G401 (cell line): ENCODE data around the gene ARHGDIA. TPM values are rescaled to one million over a fixed set of nuclear protein-coding genes. Genes with fewer than 3 reads are reported as not detected.
"Not testable (repeated sequence)": the region's sequence is repeated elsewhere in the genome, so short reads cannot be mapped to it uniquely, and the experiment has no call there.

Experiments
- DNase-seq: peaks from one replicate; pipeline ENCODE4 v3.0.0-alpha.2; 2015; ENCODE audit warnings: low spot score
- in situ Hi-C: cut with HindIII; loops from 2 replicates; pipeline ENCODE4 v1.10.0; 2016; ENCODE audit warnings: low sequenced_read_pairs, mixed read lengths
- total RNA-seq: library from RNA; depleted of rRNA; stranded (reverse); fragments of >200 nt; shearing (Covaris generic); gene quantifications from 2 replicates; pipeline ENCODE4 v1.2.3, GENCODE V29; 2014

ARHGDIA gene
- total RNA-seq, 1 experiment from 2014 or later, result 209 TPM

GRCh38 chr17:81849457-81849856 is 21.7 kb downstream of the ARHGDIA start:
- in situ Hi-C loops, result no loop called here

GRCh38 chr17:81846743-81847689 is 24.1 kb downstream of the ARHGDIA start:
- in situ Hi-C loops, result no loop called here
- DNase-seq, result no peak

More at GRCh38 chr17:81849457-81849856, 21.7 kb downstream of the ARHGDIA start:
- DNase-seq, result no peak

GRCh38 chr17:81845881-81846742 is 25.0 kb downstream of the ARHGDIA start:
- in situ Hi-C loops, result no loop called here
- no peak for DNase-seq

GRCh38 chr17:81845361-81845760 is 25.8 kb downstream of the ARHGDIA start:
- in situ Hi-C loops, result no loop called here
- no peak for DNase-seq

GRCh38 chr17:81844887-81845286 is 26.2 kb downstream of the ARHGDIA start:
- no peak for DNase-seq
- in situ Hi-C loops, result no loop called here

- in situ Hi-C loops, result no loop called here
- DNase-seq, result no peak
These were observed 26.7 kb downstream of the ARHGDIA start for GRCh38 chr17:81844327-81844851.

GRCh38 chr17:81843713-81844326 is 27.3 kb downstream of the ARHGDIA start:
- no peak for DNase-seq
- in situ Hi-C loops, result no loop called here

GRCh38 chr17:81842725-81843504 is 28.2 kb downstream of the ARHGDIA start:
- in situ Hi-C loops, result no loop called here
- no peak for DNase-seq

- in situ Hi-C loops, result no loop called here
- no peak for DNase-seq
These were observed 28.8 kb downstream of the ARHGDIA start for GRCh38 chr17:81842378-81842724.

- DNase-seq, result no peak
- in situ Hi-C loops, result no loop called here
These were observed 29.3 kb downstream of the ARHGDIA start for GRCh38 chr17:81841866-81842265.

- DNase-seq, result no peak
- in situ Hi-C loops, result no loop called here
These were observed 30.0 kb downstream of the ARHGDIA start for GRCh38 chr17:81840826-81841778.

GRCh38 chr17:81840059-81840458 is 31.1 kb downstream of the ARHGDIA start:
- in situ Hi-C loops, DNase-seq: not testable (repeated sequence)

GRCh38 chr17:81839301-81839700 is 31.8 kb downstream of the ARHGDIA start:
- no peak for DNase-seq
- in situ Hi-C loops, result no loop called here

GRCh38 chr17:81838753-81839255 is 32.3 kb downstream of the ARHGDIA start:
- in situ Hi-C loops, result no loop called here
- no peak for DNase-seq

- in situ Hi-C loops, result no loop called here
- DNase-seq, result no peak
These were observed 33.5 kb downstream of the ARHGDIA start for GRCh38 chr17:81837641-81838040.

GRCh38 chr17:81834831-81835267 is 36.3 kb downstream of the ARHGDIA start, which contains the start of gene PPP1R27:
PPP1R27 (minus strand) TSS chr17:81835050; CDS start chr17:81834953, 97 bp downstream.
- in situ Hi-C loops, result no loop called here
- DNase-seq, result no peak
